IMR-90 (cell line): Measurements from ENCODE around the gene ABHD10.

ENCODE experiments used
- MXI1 ChIP-seq: IDR thresholded peaks from 2 replicates; pipeline ENCODE4 v1.6.1; 2012; ENCODE audit warnings: low read depth, mild to moderate bottlenecking, low read length, moderate library complexity, borderline replicate concordance
- POLR2A ChIP-seq: IDR thresholded peaks from 2 replicates; pipeline ENCODE4 v1.6.1; 2012; ENCODE audit warnings: mild to moderate bottlenecking, low read depth, low read length
- RAD21 ChIP-seq: IDR thresholded peaks from 2 replicates; pipeline ENCODE4 v1.6.1; 2012; ENCODE audit warnings: low read length, improper control_type of control experiment
- RFX5 ChIP-seq: IDR thresholded peaks from 2 replicates; pipeline ENCODE4 v1.8.0; 2012; ENCODE audit warnings: low read depth, mild to moderate bottlenecking, low read length, moderate library complexity
- TF ChIP-seq, protein P1 (sequence below): conservative IDR thresholded peaks from 2 replicates; pipeline ENCODE4 v1.5.1; 2012; ENCODE audit warnings: mild to moderate bottlenecking, low read depth, low read length, improper control_type of control experiment
- TF ChIP-seq, protein P2 (sequence below): fragments of 150-350 bp; IDR thresholded peaks from 2 replicates; pipeline ENCODE4 v1.6.1; 2017; ENCODE audit warnings: mild to moderate bottlenecking, antibody characterized with exemption, low read length, low read depth

DNA sequence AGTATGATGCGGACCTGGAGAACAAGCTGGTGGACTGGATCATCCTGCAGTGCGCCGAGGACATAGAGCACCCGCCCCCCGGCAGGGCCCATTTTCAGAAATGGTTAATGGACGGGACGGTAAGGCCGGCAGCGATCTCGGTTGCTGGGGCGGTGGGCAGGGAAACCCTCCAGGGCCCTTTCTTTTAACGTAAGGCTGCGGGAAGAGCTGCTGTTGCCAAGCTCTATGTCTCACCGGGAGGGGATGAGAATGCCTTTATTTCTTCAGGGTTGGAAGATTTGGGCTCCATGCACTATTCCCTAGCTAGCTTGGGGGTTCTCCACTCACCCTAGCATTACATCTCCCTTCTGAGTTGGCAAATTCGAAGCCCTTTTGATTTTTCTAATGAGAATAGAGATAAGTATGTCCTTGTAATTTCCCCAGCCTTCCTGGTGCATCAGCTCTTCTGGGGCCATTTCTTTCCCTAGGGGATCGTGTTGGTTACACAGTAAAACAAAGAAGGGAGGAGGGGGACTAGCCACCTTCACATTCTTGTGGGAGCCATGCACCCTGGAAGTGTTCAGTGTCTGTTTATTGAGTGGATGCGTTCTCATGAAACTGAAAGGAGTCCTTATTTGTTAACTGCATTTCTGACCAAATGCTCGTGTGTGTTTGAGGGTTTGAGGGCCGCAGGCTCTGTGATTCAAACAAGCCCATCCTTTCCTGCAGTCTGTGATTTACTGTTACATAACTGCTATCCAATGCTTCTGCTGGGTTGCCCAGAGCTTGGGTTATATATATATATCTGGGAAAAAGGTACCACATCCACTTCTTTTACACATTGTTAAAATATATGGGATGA is 20.9 kb downstream of the ABHD10 start:
- TF ChIP-seq, protein P1, sequence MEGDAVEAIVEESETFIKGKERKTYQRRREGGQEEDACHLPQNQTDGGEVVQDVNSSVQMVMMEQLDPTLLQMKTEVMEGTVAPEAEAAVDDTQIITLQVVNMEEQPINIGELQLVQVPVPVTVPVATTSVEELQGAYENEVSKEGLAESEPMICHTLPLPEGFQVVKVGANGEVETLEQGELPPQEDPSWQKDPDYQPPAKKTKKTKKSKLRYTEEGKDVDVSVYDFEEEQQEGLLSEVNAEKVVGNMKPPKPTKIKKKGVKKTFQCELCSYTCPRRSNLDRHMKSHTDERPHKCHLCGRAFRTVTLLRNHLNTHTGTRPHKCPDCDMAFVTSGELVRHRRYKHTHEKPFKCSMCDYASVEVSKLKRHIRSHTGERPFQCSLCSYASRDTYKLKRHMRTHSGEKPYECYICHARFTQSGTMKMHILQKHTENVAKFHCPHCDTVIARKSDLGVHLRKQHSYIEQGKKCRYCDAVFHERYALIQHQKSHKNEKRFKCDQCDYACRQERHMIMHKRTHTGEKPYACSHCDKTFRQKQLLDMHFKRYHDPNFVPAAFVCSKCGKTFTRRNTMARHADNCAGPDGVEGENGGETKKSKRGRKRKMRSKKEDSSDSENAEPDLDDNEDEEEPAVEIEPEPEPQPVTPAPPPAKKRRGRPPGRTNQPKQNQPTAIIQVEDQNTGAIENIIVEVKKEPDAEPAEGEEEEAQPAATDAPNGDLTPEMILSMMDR, result no peak
- TF ChIP-seq POLR2A (no peak), RAD21 (no peak), RFX5 (no peak), MXI1 (no peak)
- TF ChIP-seq, protein P2, sequence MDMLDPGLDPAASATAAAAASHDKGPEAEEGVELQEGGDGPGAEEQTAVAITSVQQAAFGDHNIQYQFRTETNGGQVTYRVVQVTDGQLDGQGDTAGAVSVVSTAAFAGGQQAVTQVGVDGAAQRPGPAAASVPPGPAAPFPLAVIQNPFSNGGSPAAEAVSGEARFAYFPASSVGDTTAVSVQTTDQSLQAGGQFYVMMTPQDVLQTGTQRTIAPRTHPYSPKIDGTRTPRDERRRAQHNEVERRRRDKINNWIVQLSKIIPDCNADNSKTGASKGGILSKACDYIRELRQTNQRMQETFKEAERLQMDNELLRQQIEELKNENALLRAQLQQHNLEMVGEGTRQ, result no peak
